ENCODE results near the gene IL20RB. TPM values are rescaled to one million over a fixed set of nuclear protein-coding genes. Genes with fewer than 3 reads are reported as not detected.
"Not testable (repeated sequence)": the region's sequence is repeated elsewhere in the genome, so short reads cannot be mapped to it uniquely, and the experiment has no call there.

Gene IL20RB
- total RNA-seq, 3 donors from 2014 or later = 1.0 to 1.5 (median 1.1) TPM

GRCh38 chr3:136984837-136985236 lies 27.1 kb downstream of the IL20RB start:
- H3K27me3 Mint-ChIP-seq (ENCODE audit: low read depth) = no peaks in the 10 kb centered on the region
- H3K4me1 Mint-ChIP-seq (ENCODE audit: low read depth) = no peaks in the 10 kb centered on the region
- ATAC-seq = no peak
- no peaks in the 10 kb centered on the region for H3K9me3 Mint-ChIP-seq
- DNase-seq = no peak
- peaks cover 5% of the 10 kb centered on the region for H3K36me3 Mint-ChIP-seq (ENCODE audit: insufficient read depth)
- no peak overlapping the region for H3K4me3 Mint-ChIP-seq

GRCh38 chr3:136987398-136987980 lies 29.7 kb downstream of the IL20RB start:
- not testable (repeated sequence) for DNase-seq; H3K4me1 Mint-ChIP-seq (ENCODE audit: low read depth); ATAC-seq; H3K36me3 Mint-ChIP-seq (ENCODE audit: insufficient read depth); H3K9me3 Mint-ChIP-seq; H3K4me3 Mint-ChIP-seq; H3K27me3 Mint-ChIP-seq (ENCODE audit: low read depth)

GRCh38 chr3:136988651-136989050 lies 30.9 kb downstream of the IL20RB start:
- ATAC-seq = no peak
- Mint-ChIP-seq H3K4me3 (no peak overlapping the region), H3K4me1 (ENCODE audit: low read depth) (no peaks in the 10 kb centered on the region), H3K36me3 (ENCODE audit: insufficient read depth) (no peaks in the 10 kb centered on the region), H3K27me3 (ENCODE audit: low read depth) (no peaks in the 10 kb centered on the region), H3K9me3 (no peaks in the 10 kb centered on the region)
- no peak for DNase-seq

GRCh38 chr3:136989781-136990524 lies 32.2 kb downstream of the IL20RB start:
- Mint-ChIP-seq H3K27me3 (ENCODE audit: low read depth) (no peaks in the 10 kb centered on the region), H3K9me3 (no peaks in the 10 kb centered on the region), H3K4me3 (no peak overlapping the region), H3K4me1 (ENCODE audit: low read depth) (peaks cover 3% of the 10 kb centered on the region), H3K36me3 (ENCODE audit: insufficient read depth) (no peaks in the 10 kb centered on the region)
- DNase-seq = no peak
- ATAC-seq = no peak

GRCh38 chr3:136990826-136991225 lies 33.0 kb downstream of the IL20RB start:
- Mint-ChIP-seq H3K27me3 (ENCODE audit: low read depth) (no peaks in the 10 kb centered on the region), H3K4me3 (no peak overlapping the region), H3K36me3 (ENCODE audit: insufficient read depth) (no peaks in the 10 kb centered on the region), H3K4me1 (ENCODE audit: low read depth) (peaks cover 4% of the 10 kb centered on the region), H3K9me3 (no peaks in the 10 kb centered on the region)
- DNase-seq = no peak
- no peak for ATAC-seq

- H3K9me3 Mint-ChIP-seq = no peaks in the 10 kb centered on the region
- no peak for DNase-seq
- ATAC-seq = no peak
- peaks cover 4% of the 10 kb centered on the region for H3K4me1 Mint-ChIP-seq (ENCODE audit: low read depth)
- no peaks in the 10 kb centered on the region for H3K27me3 Mint-ChIP-seq (ENCODE audit: low read depth)
- H3K36me3 Mint-ChIP-seq (ENCODE audit: insufficient read depth) = no peaks in the 10 kb centered on the region
- H3K4me3 Mint-ChIP-seq = no peak overlapping the region
These were observed 34.3 kb downstream of the IL20RB start for GRCh38 chr3:136992115-136992514.

- Mint-ChIP-seq H3K36me3 (ENCODE audit: insufficient read depth) (no peaks in the 10 kb centered on the region), H3K4me1 (ENCODE audit: low read depth) (peaks cover 4% of the 10 kb centered on the region), H3K27me3 (ENCODE audit: low read depth) (no peaks in the 10 kb centered on the region), H3K9me3 (no peaks in the 10 kb centered on the region), H3K4me3 (no peak overlapping the region)
- ATAC-seq (no peak), DNase-seq (no peak)
These were observed 37.2 kb downstream of the IL20RB start for GRCh38 chr3:136994772-136995516.

GRCh38 chr3:136995652-136996051 lies 37.9 kb downstream of the IL20RB start:
- no peaks in the 10 kb centered on the region for H3K36me3 Mint-ChIP-seq (ENCODE audit: insufficient read depth)
- DNase-seq = no peak

GRCh38 chr3:137000039-137000438 lies 42.3 kb downstream of the IL20RB start:
- H3K4me3 Mint-ChIP-seq = no peak overlapping the region
- peaks cover 6% of the 10 kb centered on the region for H3K36me3 Mint-ChIP-seq (ENCODE audit: insufficient read depth)
- H3K27me3 Mint-ChIP-seq (ENCODE audit: low read depth) = no peaks in the 10 kb centered on the region
- peaks cover under 1% of the 10 kb centered on the region for H3K4me1 Mint-ChIP-seq (ENCODE audit: low read depth)
- H3K9me3 Mint-ChIP-seq = no peaks in the 10 kb centered on the region
- no peak for DNase-seq
- ATAC-seq = no peak

More at GRCh38 chr3:136995652-136996051, 37.9 kb downstream of the IL20RB start:
- Mint-ChIP-seq H3K27me3 (ENCODE audit: low read depth) (no peaks in the 10 kb centered on the region), H3K9me3 (no peaks in the 10 kb centered on the region), H3K4me1 (ENCODE audit: low read depth) (peaks cover 4% of the 10 kb centered on the region), H3K4me3 (no peak overlapping the region)
- ATAC-seq = no peak

- H3K4me1 Mint-ChIP-seq (ENCODE audit: low read depth) = not testable (repeated sequence)
These were observed 49.6 kb downstream of the IL20RB start for GRCh38 chr3:137007376-137007775.

GRCh38 chr3:137008131-137008530 lies 50.3 kb downstream of the IL20RB start:
- H3K4me3 Mint-ChIP-seq = no peak overlapping the region
- DNase-seq = no peak
- H3K9me3 Mint-ChIP-seq = no peaks in the 10 kb centered on the region
- peaks cover 2% of the 10 kb centered on the region for H3K36me3 Mint-ChIP-seq (ENCODE audit: insufficient read depth)
- H3K27me3 Mint-ChIP-seq (ENCODE audit: low read depth) = no peaks in the 10 kb centered on the region
- no peak for ATAC-seq
- no peaks in the 10 kb centered on the region for H3K4me1 Mint-ChIP-seq (ENCODE audit: low read depth)

More at GRCh38 chr3:137007376-137007775, 49.6 kb downstream of the IL20RB start:
- not testable (repeated sequence) for DNase-seq; H3K9me3 Mint-ChIP-seq; H3K4me3 Mint-ChIP-seq; H3K27me3 Mint-ChIP-seq (ENCODE audit: low read depth); ATAC-seq; H3K36me3 Mint-ChIP-seq (ENCODE audit: insufficient read depth)

- H3K9me3 Mint-ChIP-seq = no peaks in the 10 kb centered on the region
- no peak for ATAC-seq
- peaks cover 2% of the 10 kb centered on the region for H3K36me3 Mint-ChIP-seq (ENCODE audit: insufficient read depth)
- H3K27me3 Mint-ChIP-seq (ENCODE audit: low read depth) = no peaks in the 10 kb centered on the region
- no peak for DNase-seq
- H3K4me3 Mint-ChIP-seq = no peak overlapping the region
- peaks cover 3% of the 10 kb centered on the region for H3K4me1 Mint-ChIP-seq (ENCODE audit: low read depth)
These were observed 51.2 kb downstream of the IL20RB start for GRCh38 chr3:137008976-137009375.

GRCh38 chr3:137010137-137010536 lies 52.4 kb downstream of the IL20RB start:
- DNase-seq (no peak), ATAC-seq (no peak)
- H3K4me3 Mint-ChIP-seq = no peak overlapping the region
- no peaks in the 10 kb centered on the region for H3K27me3 Mint-ChIP-seq (ENCODE audit: low read depth)
- peaks cover 2% of the 10 kb centered on the region for H3K36me3 Mint-ChIP-seq (ENCODE audit: insufficient read depth)
- H3K9me3 Mint-ChIP-seq = no peaks in the 10 kb centered on the region
- H3K4me1 Mint-ChIP-seq (ENCODE audit: low read depth) = peaks cover 6% of the 10 kb centered on the region

GRCh38 chr3:137011153-137011552 lies 53.4 kb downstream of the IL20RB start:
- DNase-seq (no peak), ATAC-seq (no peak)
- H3K9me3 Mint-ChIP-seq = no peaks in the 10 kb centered on the region
- H3K27me3 Mint-ChIP-seq (ENCODE audit: low read depth) = no peaks in the 10 kb centered on the region
- H3K4me1 Mint-ChIP-seq (ENCODE audit: low read depth) = peaks cover 6% of the 10 kb centered on the region
- no peak overlapping the region for H3K4me3 Mint-ChIP-seq
- peaks cover 2% of the 10 kb centered on the region for H3K36me3 Mint-ChIP-seq (ENCODE audit: insufficient read depth)

- Mint-ChIP-seq H3K4me3 (no peak overlapping the region), H3K4me1 (ENCODE audit: low read depth) (peaks cover 6% of the 10 kb centered on the region), H3K36me3 (ENCODE audit: insufficient read depth) (peaks cover 2% of the 10 kb centered on the region), H3K27me3 (ENCODE audit: low read depth) (no peaks in the 10 kb centered on the region), H3K9me3 (no peaks in the 10 kb centered on the region)
- no peak for ATAC-seq
- DNase-seq = no peak
These were observed 54.3 kb downstream of the IL20RB start for GRCh38 chr3:137012097-137012501.
